Measurements from ENCODE around the gene BEND6. TPM values are rescaled to one million over a fixed set of nuclear protein-coding genes. Genes with fewer than 3 reads are reported as not detected.

The BEND6 gene
- total and polyA plus RNA-seq, 10 of the 15 experiments (the other 5 are each of a cell fraction or from before 2014, with no cell fraction given) = 0.79 to 2.8 (median 1.6) TPM

DNA sequence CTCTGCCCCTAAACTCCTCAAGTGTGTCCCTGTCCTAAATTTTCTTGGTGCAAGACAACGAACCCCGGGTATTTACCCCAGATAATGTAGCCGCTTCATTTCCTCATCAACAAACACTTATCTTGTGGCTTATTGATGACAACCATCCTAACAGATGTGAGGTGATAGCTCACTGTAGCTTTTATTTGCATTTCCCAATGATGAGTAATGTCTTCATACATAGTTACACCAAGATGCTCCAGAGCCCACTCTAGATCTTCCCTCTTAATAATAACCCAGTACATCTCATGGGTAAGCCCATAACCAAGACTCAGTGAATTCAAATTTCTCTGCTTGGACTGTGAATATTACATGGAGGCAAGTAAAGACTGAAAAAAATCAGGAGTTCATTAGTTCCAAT, 48.2 kb upstream of the BEND6 start:
- DNase-seq (ENCODE audit: low read depth, low spot score) = no peak
- H3K9ac ChIP-seq (ENCODE audit: control insufficient read depth, insufficient read depth, low read length) = no peak overlapping the region
- no peaks in the 10 kb centered on the region for H3K9me3 ChIP-seq (replicated peaks; ENCODE audit: control insufficient read depth, insufficient read depth, low read length)
- no peaks in the 10 kb centered on the region for H3K36me3 ChIP-seq (ENCODE audit: control insufficient read depth in 2 of 2, insufficient read depth in 2 of 2, low read length in 1 of 2)
- intact Hi-C loops (cut with micrococcal nuclease; ENCODE audit: unreplicated experiment) (no loop called here), in situ Hi-C loops (cut with MboI) (loop anchor here (5.0 kb wide), 2 partner anchors 116 to 411 kb away; partner anchors contain the start of gene PRIM2)
- H4K20me1 ChIP-seq (ENCODE audit: control insufficient read depth, insufficient read depth) = no peaks in the 10 kb centered on the region
- TF ChIP-seq ZNF24 (IDR thresholded peaks at IDR 0.05) (no peak), NR2C2 (IDR thresholded peaks at IDR 0.05; ENCODE audit: borderline replicate concordance, control insufficient read depth, insufficient read length, low read depth) (no peak), TBL1XR1 (IDR thresholded peaks at IDR 0.05; ENCODE audit: low read depth, low read length) (no peak), POLR2AphosphoS5 (IDR thresholded peaks at IDR 0.05; ENCODE audit: low read length) (no peak), SMC3 (IDR thresholded peaks at IDR 0.05; ENCODE audit: borderline replicate concordance, low read length) (no peak), LARP7 (IDR thresholded peaks at IDR 0.05) (no peak), ZNF622 (IDR thresholded peaks at IDR 0.05) (no peak), POLR2A (IDR thresholded peaks at IDR 0.05; ENCODE audit: low read depth, low read length) (no peak), RAD21 (IDR thresholded peaks at IDR 0.05; ENCODE audit: insufficient read depth, low read depth, low read length) (no peak), RBBP5 (conservative IDR thresholded peaks at IDR 0.05) (no peak), NRF1 (conservative IDR thresholded peaks at IDR 0.05; ENCODE audit: low read depth, low read length) (no peak), ZNF384 (IDR thresholded peaks at IDR 0.05; ENCODE audit: borderline replicate concordance, low read depth, low read length) (no peak), SUZ12 (IDR thresholded peaks at IDR 0.05; ENCODE audit: unreplicated experiment) (no peak)
- TF ChIP-seq, protein P1, sequence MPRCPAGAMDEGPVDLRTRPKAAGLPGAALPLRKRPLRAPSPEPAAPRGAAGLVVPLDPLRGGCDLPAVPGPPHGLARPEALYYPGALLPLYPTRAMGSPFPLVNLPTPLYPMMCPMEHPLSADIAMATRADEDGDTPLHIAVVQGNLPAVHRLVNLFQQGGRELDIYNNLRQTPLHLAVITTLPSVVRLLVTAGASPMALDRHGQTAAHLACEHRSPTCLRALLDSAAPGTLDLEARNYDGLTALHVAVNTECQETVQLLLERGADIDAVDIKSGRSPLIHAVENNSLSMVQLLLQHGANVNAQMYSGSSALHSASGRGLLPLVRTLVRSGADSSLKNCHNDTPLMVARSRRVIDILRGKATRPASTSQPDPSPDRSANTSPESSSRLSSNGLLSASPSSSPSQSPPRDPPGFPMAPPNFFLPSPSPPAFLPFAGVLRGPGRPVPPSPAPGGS (IDR thresholded peaks at IDR 0.05; ENCODE audit: borderline replicate concordance, insufficient read depth, low read depth, low read length, poor library complexity, severe bottlenecking) = no peak
- no peak for FAIRE-seq
- ChIA-PET CTCF (interaction anchor here (0.6 to 9.4 kb wide), 9 partner anchors 9 to 409 kb away, joined by 3 to 200 read pairs (median 3); partner anchors contain the start of genes BEND6 and PRIM2), RAD21 (ENCODE audit: unreplicated experiment) (interaction anchor here (1.0 to 2.9 kb wide), 2 partner anchors 14 to 410 kb away, joined by 3 to 11 read pairs; partner anchors contain the start of gene PRIM2), POLR2A (no interaction called here), SMC1A (ENCODE audit: uncharacterized antibody, unreplicated experiment) (interaction anchor here (0.6 to 1.4 kb wide), 4 partner anchors 30 to 109 kb away, joined by 3 to 4 read pairs (median 3); no protein-coding TSS in a partner anchor)
- 58% methylated on average over 3 of the region's 3 CpGs for WGBS (ENCODE audit: insufficient coverage, insufficient replicate concordance, low lambda C conversion rate, missing lambda C conversion rate)
- no peaks in the 10 kb centered on the region for H3K27me3 ChIP-seq (replicated peaks in 1 of 2; ENCODE audit: control insufficient read depth in 2 of 2, insufficient read depth in 2 of 2, low read length in 1 of 2)
- no peak overlapping the region; the same call in 1 of the 2 replicates for H2AFZ ChIP-seq (ENCODE audit: control insufficient read depth, low read depth, low read length)
- no TSS peak for BruUV-seq (replicated peaks)
- H3K79me2 ChIP-seq (ENCODE audit: control insufficient read depth, insufficient read depth, low read length) = no peaks in the 10 kb centered on the region
- no peak overlapping the region for H3K4me3 ChIP-seq
- no peak overlapping the region for H3K27ac ChIP-seq (ENCODE audit: control insufficient read depth, insufficient read depth)
- no peak overlapping the region for H3K4me2 ChIP-seq (ENCODE audit: control insufficient read depth, insufficient read depth)
- no peak for ATAC-seq
- H3K4me1 ChIP-seq (ENCODE audit: control insufficient read depth, insufficient read depth, low read length) = no peaks in the 10 kb centered on the region
